Stimulated activated naive B cell treated with anti-CD40 and anti-IgM and Interleukin-4, amounts not matched to agents 10 μg/mL and 1 μg/mL and 100 μg/mL, for 72 hours (primary cell): ENCODE results near the gene LRRC18.

Experiments
- ATAC-seq, 2 donors: fragments of 150-1000 bp; cut with Tn5 transposase; replicated peaks; 2 replicates each; pipeline ENCODE4 v1.10.0; 2021; ENCODE audit warnings: moderate library complexity in 1 of 2
- DNase-seq: peaks from one replicate; pipeline ENCODE4 v3.0.0; 2021
- H3K27ac Mint-ChIP-seq: one replicate; pipeline ENCODE4 v1.8.0; 2022; ENCODE audit warnings: mild to moderate bottlenecking, mixed read lengths
- H3K27me3 Mint-ChIP-seq, 2 donors: one replicate each; pipeline ENCODE4 v1.8.0; 2022; ENCODE audit warnings: mixed read lengths in 2 of 2
- H3K36me3 Mint-ChIP-seq, 2 donors: one replicate each; pipeline ENCODE4 v1.8.0; 2022; ENCODE audit warnings: mixed read lengths in 2 of 2, mild to moderate bottlenecking in 1 of 2
- H3K4me1 Mint-ChIP-seq, 2 donors: one replicate each; pipeline ENCODE4 v1.8.0; 2022; ENCODE audit warnings: mixed read lengths in 2 of 2, mild to moderate bottlenecking in 1 of 2
- H3K4me3 Mint-ChIP-seq, 2 donors: one replicate each; pipeline ENCODE4 v1.8.0; 2022; ENCODE audit warnings: mild to moderate bottlenecking in 2 of 2, mixed read lengths in 2 of 2, moderate library complexity in 1 of 2
- H3K9me3 Mint-ChIP-seq, 2 donors: one replicate each; pipeline ENCODE4 v1.8.0; 2022; ENCODE audit warnings: mixed read lengths in 2 of 2, mild to moderate bottlenecking in 1 of 2

The LRRC18 gene

DNA sequence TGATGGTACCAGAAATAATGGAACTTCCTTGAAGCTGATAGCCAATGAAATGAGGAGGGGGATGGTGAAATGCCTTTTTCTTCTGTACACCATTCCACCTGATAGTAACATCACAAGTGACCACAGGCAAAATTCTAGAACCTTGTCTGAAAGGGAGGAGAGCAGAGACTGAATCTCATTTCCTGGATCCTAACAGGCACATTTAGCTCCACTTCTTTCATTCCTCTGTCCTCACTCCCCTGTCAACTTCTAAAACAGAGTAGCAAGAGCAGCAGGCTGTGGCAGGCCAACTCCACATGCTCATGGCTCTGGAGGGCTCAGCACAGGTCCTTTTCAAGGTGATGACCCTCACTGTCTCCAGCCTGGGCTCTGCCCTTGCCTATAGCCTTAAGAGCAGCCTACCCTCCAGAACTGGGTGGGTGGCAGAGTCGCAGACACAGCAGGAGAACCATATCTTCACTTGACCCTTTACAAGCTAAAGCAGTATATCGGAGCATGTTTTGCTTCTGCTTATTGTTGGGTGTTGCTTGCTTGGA, at the start of gene LRRC18:
Gene LRRC18 (minus strand): TSS at position 51 of the 536 bp plus-strand sequence. CDS start 25,685 bp downstream, outside the sequence.
- peaks cover 41 to 69% of the 10 kb centered on the region in 2 donors for H3K36me3 Mint-ChIP-seq
- ATAC-seq = no peak
- no peaks in the 10 kb centered on the region for H3K27me3 Mint-ChIP-seq
- no peaks in the 10 kb centered on the region for H3K9me3 Mint-ChIP-seq
- peaks cover 2 to 5% of the 10 kb centered on the region in 2 donors for H3K4me1 Mint-ChIP-seq
- H3K4me3 Mint-ChIP-seq = no peak within 1 kb of the TSS
- DNase-seq = no peak
- H3K27ac Mint-ChIP-seq = peak within 1 kb of the TSS; percentile 59

DNA sequence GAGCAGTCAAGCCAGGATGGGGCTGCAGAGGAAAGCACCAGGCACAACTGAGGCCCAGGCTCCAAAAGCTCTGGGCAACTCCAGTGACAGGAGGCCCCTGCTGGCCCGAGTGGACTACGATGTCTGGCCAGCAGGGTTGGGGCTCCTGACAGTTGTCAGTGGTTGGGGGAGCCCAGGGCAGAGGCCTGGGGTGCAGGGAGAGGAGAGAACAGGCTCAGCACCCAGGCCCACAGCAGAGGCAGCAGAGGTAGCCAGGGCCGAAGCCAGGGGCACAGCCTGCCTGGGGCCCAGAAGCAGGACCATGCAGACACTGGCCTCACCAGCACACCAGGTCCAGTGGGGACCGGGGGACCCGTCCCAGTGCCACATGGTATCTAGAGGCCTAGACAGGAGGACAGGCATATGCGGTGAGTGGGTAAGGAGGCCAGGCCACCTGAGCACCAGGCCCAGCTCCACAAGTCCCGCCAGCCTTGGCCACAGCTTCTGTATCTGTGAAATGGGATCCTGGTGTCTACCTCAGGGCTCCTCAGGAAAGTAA, 46.0 kb upstream of the LRRC18 start:
- ATAC-seq (peak; percentile 24 to 30), DNase-seq (no peak)
- H3K36me3 Mint-ChIP-seq = peaks cover 40 to 49% of the 10 kb centered on the region in 2 donors
- peak overlapping the region in 1 of 2 donors; percentile 0 for H3K4me3 Mint-ChIP-seq
- peaks cover 8 to 11% of the 10 kb centered on the region in 2 donors for H3K4me1 Mint-ChIP-seq
- H3K27me3 Mint-ChIP-seq = no peaks in the 10 kb centered on the region
- H3K27ac Mint-ChIP-seq = peak overlapping the region; percentile 76
- no peaks in the 10 kb centered on the region for H3K9me3 Mint-ChIP-seq

DNA sequence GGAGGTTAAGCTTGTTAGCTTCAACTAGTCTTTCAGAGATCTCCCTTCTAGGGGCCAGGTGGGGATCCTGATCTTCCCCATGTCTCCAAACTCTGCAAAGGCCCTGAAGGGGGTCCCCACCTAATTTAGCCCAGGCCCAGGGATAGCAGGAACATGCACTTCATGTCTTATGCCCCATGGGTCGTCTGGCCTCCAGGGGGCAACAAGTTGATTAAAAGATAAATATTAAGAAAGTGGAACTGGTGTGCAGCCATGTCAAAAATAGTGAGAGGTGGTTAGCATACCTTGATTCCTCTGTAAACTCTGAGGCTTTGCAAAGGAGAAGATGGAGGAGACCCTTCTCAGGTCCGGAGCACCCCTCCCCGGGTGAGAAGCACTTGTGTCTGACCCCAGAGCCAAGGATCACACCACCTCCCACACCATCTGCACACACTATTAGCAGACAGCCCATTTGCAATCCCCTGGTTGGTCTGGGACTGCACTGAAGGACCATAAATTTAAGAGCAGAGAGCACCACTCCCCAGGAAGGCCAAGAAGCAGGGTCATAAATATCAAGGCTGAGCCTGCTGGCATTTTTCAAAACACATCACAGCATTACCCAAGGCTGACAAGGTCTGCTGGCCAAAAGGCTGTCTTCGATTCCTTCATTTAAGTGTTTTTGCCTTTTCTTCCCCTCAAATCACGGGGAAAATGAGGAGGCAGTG, 44.2 kb upstream of the LRRC18 start:
- peak overlapping the region; percentile 81 for H3K27ac Mint-ChIP-seq
- peaks cover 45 to 66% of the 10 kb centered on the region in 2 donors for H3K36me3 Mint-ChIP-seq
- peak overlapping the region; percentile 7 to 17 for H3K4me3 Mint-ChIP-seq
- H3K27me3 Mint-ChIP-seq = no peaks in the 10 kb centered on the region
- no peaks in the 10 kb centered on the region for H3K9me3 Mint-ChIP-seq
- DNase-seq (no peak), ATAC-seq (no peak)
- peaks cover 6 to 11% of the 10 kb centered on the region in 2 donors for H3K4me1 Mint-ChIP-seq

DNA sequence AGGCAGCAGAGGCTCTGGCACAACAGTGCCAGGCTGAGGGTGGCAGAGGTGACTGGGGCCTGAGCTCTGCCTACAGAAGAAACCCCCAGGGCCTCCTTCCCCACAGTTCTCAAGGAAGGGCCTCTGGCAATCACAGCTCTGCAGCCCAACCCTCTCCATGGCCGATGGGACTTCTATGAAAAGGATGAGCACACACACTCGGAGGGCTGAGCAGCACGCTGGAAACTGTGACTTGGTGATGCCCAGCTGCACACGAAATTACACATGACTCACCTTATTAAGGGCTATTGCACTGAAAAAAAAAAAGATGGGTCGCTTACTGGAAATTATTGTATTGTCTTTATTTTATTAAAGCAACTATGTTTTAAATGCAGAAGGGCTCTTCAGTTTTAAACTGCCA, 42.9 kb upstream of the LRRC18 start:
- Mint-ChIP-seq H3K9me3 (no peaks in the 10 kb centered on the region), H3K36me3 (peaks cover 52 to 76% of the 10 kb centered on the region in 2 donors), H3K4me1 (peaks cover 6 to 11% of the 10 kb centered on the region in 2 donors), H3K27me3 (no peaks in the 10 kb centered on the region), H3K27ac (no peak overlapping the region), H3K4me3 (no peak overlapping the region)
- ATAC-seq = no peak
- DNase-seq = no peak

DNA sequence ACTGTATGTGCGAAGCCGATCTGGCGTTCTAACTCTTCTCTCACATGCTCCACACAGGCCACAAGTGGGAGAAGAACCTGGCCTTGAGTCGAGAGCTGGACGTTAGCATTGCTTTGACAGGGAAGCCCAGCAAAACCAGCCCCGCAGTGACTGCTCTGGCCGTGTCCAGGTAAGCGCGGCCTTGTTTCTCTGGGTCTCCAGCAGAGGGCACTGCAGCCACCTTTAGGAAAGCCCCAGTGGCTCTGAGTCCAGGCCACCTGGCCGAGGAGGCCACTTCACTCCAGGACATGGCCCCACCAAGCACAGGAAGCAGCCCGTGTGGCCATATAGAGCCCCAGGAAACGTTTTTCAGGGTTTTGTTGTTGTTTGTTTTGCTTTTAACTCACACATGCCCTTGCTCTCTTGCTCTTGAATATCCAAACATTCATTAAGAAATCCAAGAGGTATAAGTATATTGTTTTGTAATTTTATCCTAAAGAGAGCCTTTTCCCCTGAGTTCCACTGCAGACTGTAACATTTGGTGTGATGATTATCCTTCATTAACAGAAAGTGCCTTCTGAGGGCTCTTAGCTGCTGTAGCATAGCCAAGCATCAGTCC, 41.8 kb upstream of the LRRC18 start:
- peaks cover 60 to 85% of the 10 kb centered on the region in 2 donors for H3K36me3 Mint-ChIP-seq
- DNase-seq (peak; percentile 21), ATAC-seq (peak; percentile 56 to 65)
- peaks cover 6 to 11% of the 10 kb centered on the region in 2 donors for H3K4me1 Mint-ChIP-seq
- no peak overlapping the region for H3K27ac Mint-ChIP-seq
- no peaks in the 10 kb centered on the region for H3K9me3 Mint-ChIP-seq
- no peak overlapping the region for H3K4me3 Mint-ChIP-seq
- H3K27me3 Mint-ChIP-seq = no peaks in the 10 kb centered on the region

DNA sequence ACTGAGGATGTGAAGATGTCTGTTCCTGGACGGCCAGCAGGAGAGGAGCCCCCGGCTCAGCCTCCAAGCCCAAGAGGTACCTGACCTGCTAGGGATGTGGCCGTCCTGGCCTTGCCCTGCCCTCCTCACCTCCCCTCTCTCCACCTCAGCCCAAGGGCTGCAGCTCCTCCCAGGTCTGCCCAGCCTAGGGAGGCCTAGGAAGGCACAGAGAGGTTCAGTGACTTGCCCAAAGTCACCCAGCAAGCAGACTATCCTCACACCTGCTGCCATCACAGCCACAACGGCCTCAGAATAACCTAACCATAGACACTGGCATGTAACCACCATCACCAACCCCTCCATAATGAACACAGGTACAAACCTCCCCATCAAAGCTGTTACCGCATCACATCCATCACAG, 38.7 kb upstream of the LRRC18 start:
- H3K36me3 Mint-ChIP-seq = peaks cover 63 to 86% of the 10 kb centered on the region in 2 donors
- H3K9me3 Mint-ChIP-seq = no peaks in the 10 kb centered on the region
- DNase-seq (no peak), ATAC-seq (no peak)
- H3K27me3 Mint-ChIP-seq = no peaks in the 10 kb centered on the region
- H3K4me1 Mint-ChIP-seq = peaks cover 0 to 4% of the 10 kb centered on the region in 2 donors
- H3K27ac Mint-ChIP-seq = peak overlapping the region; percentile 80
- H3K4me3 Mint-ChIP-seq = no peak overlapping the region

DNA sequence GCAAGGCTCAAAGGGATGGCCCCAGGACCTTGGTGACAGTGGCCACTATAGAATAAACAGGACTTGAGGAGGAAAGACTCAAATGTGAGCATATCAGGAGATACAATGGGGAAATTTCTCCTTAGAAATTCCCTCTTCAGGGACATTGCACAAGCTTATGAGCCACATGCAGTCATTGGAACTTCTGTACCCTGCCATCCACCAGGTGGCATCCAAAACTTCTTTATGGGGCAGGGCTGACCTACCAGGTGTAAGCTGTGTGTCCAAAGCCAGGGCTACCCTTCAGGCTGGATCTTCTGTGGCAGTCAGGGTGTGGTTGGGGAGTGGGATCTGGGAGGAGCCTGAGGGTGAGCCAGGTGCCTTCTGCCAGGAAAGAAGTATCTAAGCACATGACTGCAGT, 36.6 kb upstream of the LRRC18 start:
- no peaks in the 10 kb centered on the region for H3K27me3 Mint-ChIP-seq
- peaks cover 0 to 3% of the 10 kb centered on the region in 2 donors for H3K4me1 Mint-ChIP-seq
- no peak for DNase-seq
- peak; percentile 27 to 31 for ATAC-seq
- no peaks in the 10 kb centered on the region for H3K9me3 Mint-ChIP-seq
- no peak overlapping the region for H3K4me3 Mint-ChIP-seq
- H3K27ac Mint-ChIP-seq = peak overlapping the region; percentile 5
- H3K36me3 Mint-ChIP-seq = peaks cover 64 to 86% of the 10 kb centered on the region in 2 donors

DNA sequence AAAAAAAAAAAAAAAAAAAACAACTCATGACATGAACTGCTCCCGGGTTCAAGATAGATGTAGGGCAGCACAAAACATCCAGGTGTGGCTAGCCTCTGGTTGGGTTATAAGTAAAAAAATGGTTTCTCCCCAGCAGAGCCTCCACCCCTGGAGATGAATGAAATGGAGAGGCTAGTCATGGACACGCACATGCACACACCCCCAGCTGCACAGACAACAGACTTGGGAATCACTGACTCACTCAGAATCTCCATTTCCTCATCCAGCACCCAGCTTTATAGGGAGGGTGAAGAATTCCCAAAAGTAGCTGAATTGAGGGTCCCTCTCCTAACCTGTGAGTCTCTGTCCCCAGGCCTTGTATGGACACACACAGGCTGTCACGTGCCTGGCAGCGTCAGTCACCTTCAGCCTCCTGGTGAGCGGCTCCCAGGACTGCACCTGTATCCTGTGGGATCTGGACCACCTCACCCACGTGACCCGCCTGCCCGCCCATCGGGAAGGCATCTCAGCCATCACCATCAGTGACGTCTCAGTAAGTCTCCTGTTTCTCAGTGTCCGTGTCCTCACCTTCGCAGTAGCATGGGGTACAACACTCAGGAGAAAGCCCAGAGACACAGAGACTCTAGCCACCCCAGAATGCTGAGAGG, 35.0 kb upstream of the LRRC18 start:
- H3K27ac Mint-ChIP-seq = peak overlapping the region; percentile 31
- H3K4me1 Mint-ChIP-seq = peaks cover 0 to 3% of the 10 kb centered on the region in 2 donors
- H3K36me3 Mint-ChIP-seq = peaks cover 75 to 87% of the 10 kb centered on the region in 2 donors
- ATAC-seq (no peak), DNase-seq (no peak)
- no peak overlapping the region for H3K4me3 Mint-ChIP-seq
- H3K9me3 Mint-ChIP-seq = no peaks in the 10 kb centered on the region
- no peaks in the 10 kb centered on the region for H3K27me3 Mint-ChIP-seq

DNA sequence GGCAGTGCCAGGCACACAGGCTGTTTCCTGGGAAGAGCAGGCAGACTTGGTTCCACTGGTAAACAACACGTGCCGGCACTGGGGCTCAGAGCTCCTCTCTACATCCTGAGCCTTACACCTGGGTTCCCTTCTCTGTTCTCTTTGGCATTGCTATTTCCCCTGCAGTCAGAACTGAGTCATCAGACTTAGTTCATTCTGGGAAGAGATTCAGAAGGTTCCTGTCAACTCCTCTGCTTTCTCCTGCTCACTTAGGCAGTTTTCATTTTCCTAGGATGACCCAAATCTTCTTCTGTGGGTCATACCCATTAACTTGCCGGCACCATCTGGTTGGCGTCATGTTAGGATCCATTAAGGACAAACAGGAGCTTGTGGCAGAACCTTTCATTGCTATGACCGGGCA, 33.4 kb upstream of the LRRC18 start:
- H3K9me3 Mint-ChIP-seq = no peaks in the 10 kb centered on the region
- H3K36me3 Mint-ChIP-seq = peaks cover 70 to 82% of the 10 kb centered on the region in 2 donors
- ATAC-seq (no peak), DNase-seq (no peak)
- H3K4me3 Mint-ChIP-seq = no peak overlapping the region
- no peaks in the 10 kb centered on the region for H3K27me3 Mint-ChIP-seq
- peaks cover 0 to 3% of the 10 kb centered on the region in 2 donors for H3K4me1 Mint-ChIP-seq
- peak overlapping the region; percentile 68 for H3K27ac Mint-ChIP-seq

DNA sequence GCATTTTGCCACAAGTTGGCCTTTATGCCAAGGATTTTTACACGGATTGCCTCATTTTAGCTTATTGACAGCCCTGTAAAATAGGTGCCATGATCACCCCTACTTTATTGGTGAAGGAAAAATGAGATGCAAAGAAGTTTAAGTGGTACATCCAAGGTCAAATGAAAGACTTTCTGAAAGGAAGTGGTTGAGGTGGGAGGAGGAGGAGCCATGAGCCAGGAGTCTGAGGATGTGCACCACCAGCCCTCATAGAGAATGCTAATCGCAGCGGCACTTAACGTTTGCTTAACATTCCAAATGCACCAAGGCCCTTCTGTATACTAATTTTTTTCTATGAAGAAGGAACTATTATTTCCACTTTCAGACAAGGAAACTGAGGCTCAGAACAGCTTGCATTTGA, 31.0 kb upstream of the LRRC18 start:
- Mint-ChIP-seq H3K27me3 (no peaks in the 10 kb centered on the region), H3K27ac (no peak overlapping the region), H3K9me3 (no peaks in the 10 kb centered on the region), H3K36me3 (peaks cover 61 to 76% of the 10 kb centered on the region in 2 donors), H3K4me3 (no peak overlapping the region), H3K4me1 (peaks cover 0 to 2% of the 10 kb centered on the region in 2 donors)
- DNase-seq = no peak
- ATAC-seq = no peak

DNA sequence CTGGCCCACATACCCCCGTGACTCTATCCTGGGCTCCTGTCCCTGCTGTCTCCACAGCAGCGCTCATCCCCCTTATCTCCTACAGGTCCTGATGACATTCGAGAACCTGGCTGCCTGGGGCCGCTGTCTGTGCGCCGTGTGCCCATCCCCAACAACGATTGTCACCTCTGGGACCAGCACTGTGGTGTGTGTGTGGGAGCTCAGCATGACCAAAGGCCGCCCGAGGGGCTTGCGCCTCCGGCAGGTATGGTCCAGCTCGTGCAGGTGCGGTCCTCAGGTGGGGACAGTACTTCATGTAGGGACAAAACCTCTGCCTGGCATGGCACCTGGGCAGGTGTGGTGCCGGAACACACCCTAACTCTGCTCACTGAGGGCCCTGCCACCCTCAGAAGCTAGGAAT, 30.4 kb upstream of the LRRC18 start:
- Mint-ChIP-seq H3K4me1 (no peaks in the 10 kb centered on the region), H3K27ac (peak overlapping the region; percentile 49), H3K27me3 (no peaks in the 10 kb centered on the region), H3K9me3 (no peaks in the 10 kb centered on the region), H3K36me3 (peaks cover 62 to 75% of the 10 kb centered on the region in 2 donors), H3K4me3 (no peak overlapping the region)
- no peak for ATAC-seq
- DNase-seq = no peak

DNA sequence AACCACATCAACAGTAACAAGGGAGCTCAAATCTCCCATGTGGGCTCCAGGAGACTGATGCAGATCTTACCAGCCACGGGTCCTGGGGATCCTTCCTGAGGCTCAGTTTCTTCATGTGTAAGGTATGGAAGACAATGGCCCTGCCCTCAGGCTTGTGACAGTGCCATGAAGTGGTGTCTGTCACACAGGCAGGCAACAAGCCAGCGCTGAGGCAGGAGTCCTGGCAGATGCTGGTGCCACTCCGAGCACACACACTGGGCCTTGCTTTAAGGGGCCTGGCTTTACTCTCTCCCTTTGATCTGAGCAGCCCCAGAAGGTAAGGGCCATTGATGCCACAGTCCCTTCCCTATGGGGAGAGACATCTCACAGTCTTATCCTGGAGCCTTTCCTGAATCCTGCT, 28.4 kb upstream of the LRRC18 start:
- Mint-ChIP-seq H3K27me3 (no peaks in the 10 kb centered on the region), H3K27ac (peak overlapping the region; percentile 62), H3K4me3 (peak overlapping the region in 1 of 2 donors; percentile 32), H3K4me1 (peaks cover 0 to 2% of the 10 kb centered on the region in 2 donors), H3K36me3 (peaks cover 60 to 78% of the 10 kb centered on the region in 2 donors), H3K9me3 (no peaks in the 10 kb centered on the region)
- DNase-seq (no peak), ATAC-seq (no peak)

DNA sequence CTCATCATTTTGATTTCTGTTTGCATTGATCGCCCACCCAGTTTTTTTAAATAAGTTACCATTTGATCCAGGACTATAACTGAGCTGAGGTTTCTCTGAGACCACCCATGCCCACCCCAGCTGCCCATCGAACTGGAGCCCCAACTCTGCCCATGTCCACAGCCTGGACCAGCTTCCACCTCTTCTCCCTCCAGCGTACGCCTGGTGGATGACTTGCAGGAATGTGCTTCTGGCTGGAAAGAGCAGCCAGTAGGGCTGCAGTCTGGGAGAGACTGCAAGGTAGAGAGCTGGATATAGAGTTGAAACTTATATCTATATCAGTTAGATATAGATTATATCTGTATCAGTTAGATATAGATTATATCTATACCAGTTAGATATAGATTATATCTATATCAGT, 25.8 kb upstream of the LRRC18 start:
- H3K36me3 Mint-ChIP-seq = peaks cover 52 to 76% of the 10 kb centered on the region in 2 donors
- ATAC-seq (no peak), DNase-seq (no peak)
- H3K27ac Mint-ChIP-seq = peak overlapping the region; percentile 76
- H3K4me1 Mint-ChIP-seq = peaks cover 0 to 2% of the 10 kb centered on the region in 2 donors
- no peak overlapping the region for H3K4me3 Mint-ChIP-seq
- no peaks in the 10 kb centered on the region for H3K9me3 Mint-ChIP-seq
- no peaks in the 10 kb centered on the region for H3K27me3 Mint-ChIP-seq

DNA sequence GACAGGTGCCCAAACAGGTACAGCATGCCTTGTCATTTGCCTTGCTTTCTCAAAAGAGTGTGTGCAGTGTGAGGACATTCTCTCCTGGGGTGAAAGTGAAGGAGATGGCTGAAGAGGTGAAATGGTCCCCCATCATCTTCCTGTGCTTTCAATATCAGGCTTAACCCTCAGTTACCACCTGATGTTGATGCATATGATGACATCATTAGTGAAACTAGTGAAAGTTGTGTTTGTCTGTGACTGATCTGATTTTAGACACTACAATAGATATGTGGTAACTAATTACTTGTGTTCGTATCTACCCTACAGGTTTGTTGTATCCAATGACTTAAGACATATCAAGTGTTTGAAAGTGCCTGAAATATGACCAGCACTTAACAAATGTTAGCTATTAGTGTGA, 24.4 kb upstream of the LRRC18 start:
- ATAC-seq = no peak
- H3K4me3 Mint-ChIP-seq = no peak overlapping the region
- no peak for DNase-seq
- H3K27me3 Mint-ChIP-seq = no peaks in the 10 kb centered on the region
- peak overlapping the region; percentile 79 for H3K27ac Mint-ChIP-seq
- peaks cover 49 to 74% of the 10 kb centered on the region in 2 donors for H3K36me3 Mint-ChIP-seq
- H3K9me3 Mint-ChIP-seq = no peaks in the 10 kb centered on the region
- peaks cover 2 to 5% of the 10 kb centered on the region in 2 donors for H3K4me1 Mint-ChIP-seq
